ENCODE results near the gene ATP9B. TPM values are rescaled to one million over a fixed set of nuclear protein-coding genes. Genes with fewer than 3 reads are reported as not detected.

Gene ATP9B
- total and polyA plus RNA-seq, 4 donors, result 7.1 to 31.4 (median 15.5) TPM

DNA sequence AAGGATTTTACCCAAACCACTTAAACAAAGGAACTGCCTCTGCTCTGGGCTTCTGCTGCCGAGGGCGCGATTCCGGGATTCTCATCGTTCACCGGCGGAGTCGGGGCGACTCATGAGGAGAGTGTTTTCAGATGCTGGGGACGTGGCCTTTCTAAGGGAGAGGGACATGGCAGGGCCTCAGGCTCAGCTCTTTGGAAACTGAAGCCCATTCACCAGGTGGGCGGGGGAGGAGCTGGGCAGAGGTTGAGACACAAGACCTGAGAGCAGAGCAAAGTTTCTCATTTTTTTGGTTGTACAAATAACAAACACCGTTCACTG is 356.3 kb downstream of the ATP9B start:
- DNase-seq (ENCODE audit: low spot score), result no peak
- Histone ChIP-seq H3K27ac (ENCODE audit: low read depth in 1 of 2, low read length in 2 of 2) (no peak overlapping the region), H3K4me3 (ENCODE audit: low read depth in 1 of 3, low read length in 3 of 3) (no peak overlapping the region), H3K27me3 (ENCODE audit: control insufficient read depth in 4 of 4, insufficient read depth in 4 of 4, low read length in 3 of 4) (no peaks in the 10 kb centered on the region), H3K9me3 (ENCODE audit: control insufficient read depth in 4 of 4, low read length in 3 of 4) (no peaks in the 10 kb centered on the region), H3K4me1 (ENCODE audit: control insufficient read depth in 4 of 4, insufficient read depth in 4 of 4, low read length in 3 of 4) (no peaks in the 10 kb centered on the region), H3K9ac (ENCODE audit: low read depth in 1 of 2, low read length in 2 of 2) (no peak overlapping the region), H3K36me3 (ENCODE audit: control insufficient read depth in 4 of 4, insufficient read depth in 3 of 4, low read depth in 1 of 4, low read length in 3 of 4) (no peaks in the 10 kb centered on the region)
- TF ChIP-seq JUND (IDR thresholded peaks at IDR 0.05) (no peak), NR2F2 (IDR thresholded peaks at IDR 0.05) (no peak), FOXA2 (IDR thresholded peaks at IDR 0.05) (no peak), HNF4A (conservative IDR thresholded peaks at IDR 0.05) (no peak), FOXA1 (IDR thresholded peaks at IDR 0.05) (no peak), TAF1 (conservative IDR thresholded peaks at IDR 0.05) (no peak)
- TF ChIP-seq, protein P1, sequence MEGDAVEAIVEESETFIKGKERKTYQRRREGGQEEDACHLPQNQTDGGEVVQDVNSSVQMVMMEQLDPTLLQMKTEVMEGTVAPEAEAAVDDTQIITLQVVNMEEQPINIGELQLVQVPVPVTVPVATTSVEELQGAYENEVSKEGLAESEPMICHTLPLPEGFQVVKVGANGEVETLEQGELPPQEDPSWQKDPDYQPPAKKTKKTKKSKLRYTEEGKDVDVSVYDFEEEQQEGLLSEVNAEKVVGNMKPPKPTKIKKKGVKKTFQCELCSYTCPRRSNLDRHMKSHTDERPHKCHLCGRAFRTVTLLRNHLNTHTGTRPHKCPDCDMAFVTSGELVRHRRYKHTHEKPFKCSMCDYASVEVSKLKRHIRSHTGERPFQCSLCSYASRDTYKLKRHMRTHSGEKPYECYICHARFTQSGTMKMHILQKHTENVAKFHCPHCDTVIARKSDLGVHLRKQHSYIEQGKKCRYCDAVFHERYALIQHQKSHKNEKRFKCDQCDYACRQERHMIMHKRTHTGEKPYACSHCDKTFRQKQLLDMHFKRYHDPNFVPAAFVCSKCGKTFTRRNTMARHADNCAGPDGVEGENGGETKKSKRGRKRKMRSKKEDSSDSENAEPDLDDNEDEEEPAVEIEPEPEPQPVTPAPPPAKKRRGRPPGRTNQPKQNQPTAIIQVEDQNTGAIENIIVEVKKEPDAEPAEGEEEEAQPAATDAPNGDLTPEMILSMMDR (IDR thresholded peaks at IDR 0.05; ENCODE audit: low read depth, low read length, missing input control), result no peak
- WGBS, result 87% methylated on average over 12 of the region's 12 CpGs

GRCh38 chr18:79426376-79427300 is 357.4 kb downstream of the ATP9B start:
- no peak overlapping the region for H3K4me3 ChIP-seq (ENCODE audit: low read depth in 1 of 3, low read length in 3 of 3)

More at GRCh38 chr18:79426376-79427300, 357.4 kb downstream of the ATP9B start:
- Histone ChIP-seq H3K9me3 (ENCODE audit: control insufficient read depth in 4 of 4, low read length in 3 of 4) (no peaks in the 10 kb centered on the region), H3K36me3 (ENCODE audit: control insufficient read depth in 4 of 4, insufficient read depth in 3 of 4, low read depth in 1 of 4, low read length in 3 of 4) (no peaks in the 10 kb centered on the region), H3K27me3 (ENCODE audit: control insufficient read depth in 4 of 4, insufficient read depth in 4 of 4, low read length in 3 of 4) (no peaks in the 10 kb centered on the region), H3K4me1 (ENCODE audit: control insufficient read depth in 4 of 4, insufficient read depth in 4 of 4, low read length in 3 of 4) (no peaks in the 10 kb centered on the region), H3K27ac (ENCODE audit: low read depth in 1 of 2, low read length in 2 of 2) (no peak overlapping the region), H3K9ac (ENCODE audit: low read depth in 1 of 2, low read length in 2 of 2) (no peak overlapping the region)
- DNase-seq (ENCODE audit: low spot score), result no peak
- no peak for TF ChIP-seq TAF1 (conservative IDR thresholded peaks at IDR 0.05)
- no peak for TF ChIP-seq ATF3 (IDR thresholded peaks at IDR 0.05)
- TF ChIP-seq, protein P1 (IDR thresholded peaks at IDR 0.05; ENCODE audit: low read depth, low read length, missing input control), result no peak
- no peak for TF ChIP-seq RAD21 (IDR thresholded peaks at IDR 0.05)
- no peak for TF ChIP-seq HNF4A (conservative IDR thresholded peaks at IDR 0.05)
- TF ChIP-seq GABPA (IDR thresholded peaks at IDR 0.05 in 1 of 2, conservative IDR thresholded peaks at IDR 0.05 in 1 of 2), result no peak
- TF ChIP-seq ZBTB33 (IDR thresholded peaks at IDR 0.05), result no peak
- no peak for TF ChIP-seq EGR1 (IDR thresholded peaks at IDR 0.05; ENCODE audit: low read depth in 2 of 2)
- TF ChIP-seq REST (IDR thresholded peaks at IDR 0.05), result no peak
- WGBS, result 90% methylated on average over 37 of the region's 37 CpGs

Measured in liver (tissue), 9 donors.